ENCODE measurements around the gene AMMECR1.
"Not testable (repeated sequence)": the region's sequence is repeated elsewhere in the genome, so short reads cannot be mapped to it uniquely, and the experiment has no call there.

AMMECR1 gene

DNA sequence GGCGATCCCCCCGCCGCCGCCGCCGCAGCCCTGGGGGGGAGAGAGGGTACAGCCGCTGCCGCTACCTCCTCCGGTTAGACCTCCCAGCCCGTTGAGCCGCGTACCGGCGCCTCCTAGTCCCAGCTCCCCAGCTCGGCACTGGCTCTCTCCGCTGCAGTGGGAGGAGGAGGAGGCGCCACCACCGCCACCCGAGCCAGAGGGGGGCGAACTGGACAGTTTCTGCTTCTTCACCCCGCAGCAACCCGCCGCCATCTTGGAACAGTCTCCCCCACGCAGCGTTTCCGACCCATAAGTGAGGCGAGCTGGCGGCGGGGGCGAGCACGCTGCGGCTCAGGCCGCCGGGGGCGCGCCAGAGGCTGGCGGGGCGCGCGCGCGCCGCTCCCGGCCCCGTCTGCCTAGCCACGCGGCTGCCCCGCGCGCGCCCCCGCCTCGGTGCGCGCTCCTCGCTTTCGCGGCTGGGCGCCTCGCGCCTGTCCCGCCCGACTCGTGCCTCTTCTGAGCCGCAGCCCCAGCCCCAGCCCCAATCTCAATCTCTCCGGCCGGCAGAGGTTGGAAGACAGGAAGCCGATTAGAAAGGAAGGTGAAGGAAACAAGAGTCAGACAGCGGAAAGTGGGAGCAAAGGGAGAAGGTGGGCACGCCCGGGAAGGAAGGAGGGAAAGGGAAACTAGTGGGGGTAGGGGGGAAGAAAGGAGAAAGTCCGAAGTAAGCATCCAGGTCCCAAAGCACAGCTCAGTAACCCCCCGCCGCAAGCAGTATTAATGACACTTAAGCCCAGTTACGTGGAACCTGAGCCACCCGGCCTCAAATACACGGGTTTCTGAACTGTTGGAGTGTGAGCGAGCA, at the start of gene AMMECR1:
Gene AMMECR1, minus strand, starts transcription at position 266 of the 844 bp plus-strand sequence. Its CDS starts 14 bp downstream, at position 252.
- Histone ChIP-seq H3K4me1 (ENCODE audit: insufficient read depth, low read length) (peaks cover 24% of the 10 kb centered on the region; the same call in 1 of the 2 replicates), H3K36me3 (ENCODE audit: insufficient read depth, low read depth, low read length) (no peaks in the 10 kb centered on the region), H3K27ac (ENCODE audit: low read length) (peak within 1 kb of the TSS; percentile 71), H3K4me3 (ENCODE audit: low read length) (peak within 1 kb of the TSS; percentile 84), H3K27me3 (ENCODE audit: insufficient read depth, low read length) (no peaks in the 10 kb centered on the region), H3K9me3 (ENCODE audit: insufficient read depth, low read depth, low read length) (no peaks in the 10 kb centered on the region), H3K9ac (ENCODE audit: low read depth, low read length) (peak within 1 kb of the TSS; percentile 91)

- Histone ChIP-seq H3K36me3 (ENCODE audit: insufficient read depth, low read depth, low read length) (no peaks in the 10 kb centered on the region), H3K9me3 (ENCODE audit: insufficient read depth, low read depth, low read length) (no peaks in the 10 kb centered on the region), H3K4me1 (ENCODE audit: insufficient read depth, low read length) (no peaks in the 10 kb centered on the region), H3K27ac (ENCODE audit: low read length) (no peak overlapping the region), H3K27me3 (ENCODE audit: insufficient read depth, low read length) (no peaks in the 10 kb centered on the region), H3K4me3 (ENCODE audit: low read length) (no peak overlapping the region), H3K9ac (ENCODE audit: low read depth, low read length) (no peak overlapping the region)
Observed at GRCh38 chrX:110363244-110363643, 45.4 kb upstream of the AMMECR1 start.

DNA sequence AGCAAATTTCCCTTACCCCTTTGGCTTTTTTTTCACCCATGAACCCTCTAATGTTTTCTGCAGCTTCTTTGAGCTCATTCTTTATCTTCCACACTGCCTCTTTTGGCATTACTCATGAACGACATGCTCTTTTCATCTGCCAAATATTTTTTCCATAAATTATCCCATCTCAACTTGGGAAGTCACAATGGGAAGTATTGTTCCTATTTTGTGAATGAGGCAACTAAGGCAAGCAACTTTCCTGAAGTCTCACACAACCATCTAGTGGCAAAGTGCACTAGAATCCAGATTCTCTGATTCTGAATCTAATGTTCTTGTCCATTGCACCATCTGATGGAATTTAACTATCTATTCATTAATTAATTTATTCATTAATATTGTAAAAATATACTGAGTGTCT, 41.4 kb upstream of the AMMECR1 start:
- H3K27me3 ChIP-seq (ENCODE audit: insufficient read depth, low read length), result no peaks in the 10 kb centered on the region
- H3K9me3 ChIP-seq (ENCODE audit: insufficient read depth, low read depth, low read length), result no peaks in the 10 kb centered on the region
- H3K27ac ChIP-seq (ENCODE audit: low read length), result no peak overlapping the region
- H3K4me1 ChIP-seq (ENCODE audit: insufficient read depth, low read length), result no peaks in the 10 kb centered on the region
- H3K9ac ChIP-seq (ENCODE audit: low read depth, low read length), result no peak overlapping the region
- no peaks in the 10 kb centered on the region for H3K36me3 ChIP-seq (ENCODE audit: insufficient read depth, low read depth, low read length)
- no peak overlapping the region for H3K4me3 ChIP-seq (ENCODE audit: low read length)

GRCh38 chrX:110358548-110358947, 40.7 kb upstream of the AMMECR1 start, which contains the start of gene RTL9:
Gene RTL9, plus strand, starts transcription at chrX:110358848. Its CDS starts 91,770 bp downstream, at chrX:110450618.
- Histone ChIP-seq H3K27me3 (ENCODE audit: insufficient read depth, low read length) (no peaks in the 10 kb centered on the region), H3K4me1 (ENCODE audit: insufficient read depth, low read length) (no peaks in the 10 kb centered on the region), H3K9ac (ENCODE audit: low read depth, low read length) (no peak within 1 kb of the TSS), H3K9me3 (ENCODE audit: insufficient read depth, low read depth, low read length) (no peaks in the 10 kb centered on the region), H3K36me3 (ENCODE audit: insufficient read depth, low read depth, low read length) (no peaks in the 10 kb centered on the region), H3K27ac (ENCODE audit: low read length) (no peak within 1 kb of the TSS), H3K4me3 (ENCODE audit: low read length) (no peak within 1 kb of the TSS)

DNA sequence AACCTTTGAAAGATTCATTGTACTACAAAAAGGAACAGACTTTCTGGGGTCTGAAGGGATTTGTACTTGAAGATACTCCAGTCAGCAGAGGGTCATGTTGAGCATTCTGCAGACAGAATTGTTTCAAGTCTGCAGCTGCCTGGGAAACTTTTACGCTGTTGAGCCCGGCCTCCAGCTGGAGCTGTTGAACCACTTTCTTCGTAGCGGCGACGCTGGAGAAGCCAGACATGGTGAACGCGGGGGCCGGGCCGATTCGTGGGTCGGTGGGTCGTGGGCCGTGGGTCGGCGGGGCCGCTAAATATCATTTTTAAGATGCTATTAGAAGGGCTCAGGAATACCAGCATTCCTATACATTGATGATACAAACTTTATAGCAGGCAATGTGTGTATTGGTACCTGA, 28.8 kb upstream of the AMMECR1 start:
- Histone ChIP-seq H3K9ac (ENCODE audit: low read depth, low read length) (no peak overlapping the region), H3K27ac (ENCODE audit: low read length) (no peak overlapping the region), H3K9me3 (ENCODE audit: insufficient read depth, low read depth, low read length) (no peaks in the 10 kb centered on the region), H3K27me3 (ENCODE audit: insufficient read depth, low read length) (no peaks in the 10 kb centered on the region), H3K4me3 (ENCODE audit: low read length) (no peak overlapping the region), H3K4me1 (ENCODE audit: insufficient read depth, low read length) (no peaks in the 10 kb centered on the region), H3K36me3 (ENCODE audit: insufficient read depth, low read depth, low read length) (no peaks in the 10 kb centered on the region)

- Histone ChIP-seq H3K4me1 (ENCODE audit: insufficient read depth, low read length) (no peaks in the 10 kb centered on the region), H3K27ac (ENCODE audit: low read length) (no peak overlapping the region), H3K27me3 (ENCODE audit: insufficient read depth, low read length) (no peaks in the 10 kb centered on the region), H3K9me3 (ENCODE audit: insufficient read depth, low read depth, low read length) (no peaks in the 10 kb centered on the region), H3K36me3 (ENCODE audit: insufficient read depth, low read depth, low read length) (no peaks in the 10 kb centered on the region), H3K4me3 (ENCODE audit: low read length) (no peak overlapping the region), H3K9ac (ENCODE audit: low read depth, low read length) (no peak overlapping the region)
Observed at GRCh38 chrX:110341189-110342035, 23.5 kb upstream of the AMMECR1 start.

- Histone ChIP-seq H3K27ac (ENCODE audit: low read length) (no peak overlapping the region), H3K36me3 (ENCODE audit: insufficient read depth, low read depth, low read length) (no peaks in the 10 kb centered on the region), H3K27me3 (ENCODE audit: insufficient read depth, low read length) (no peaks in the 10 kb centered on the region), H3K9ac (ENCODE audit: low read depth, low read length) (no peak overlapping the region), H3K4me1 (ENCODE audit: insufficient read depth, low read length) (no peaks in the 10 kb centered on the region), H3K9me3 (ENCODE audit: insufficient read depth, low read depth, low read length) (no peaks in the 10 kb centered on the region), H3K4me3 (ENCODE audit: low read length) (no peak overlapping the region)
Observed at GRCh38 chrX:110338935-110339334, 21.1 kb upstream of the AMMECR1 start.

- not testable (repeated sequence) for H3K36me3 ChIP-seq (ENCODE audit: insufficient read depth, low read depth, low read length); H3K4me3 ChIP-seq (ENCODE audit: low read length); H3K27ac ChIP-seq (ENCODE audit: low read length); H3K9ac ChIP-seq (ENCODE audit: low read depth, low read length); H3K9me3 ChIP-seq (ENCODE audit: insufficient read depth, low read depth, low read length); H3K27me3 ChIP-seq (ENCODE audit: insufficient read depth, low read length); H3K4me1 ChIP-seq (ENCODE audit: insufficient read depth, low read length)
Observed at GRCh38 chrX:110333458-110333857, 15.6 kb upstream of the AMMECR1 start.

DNA sequence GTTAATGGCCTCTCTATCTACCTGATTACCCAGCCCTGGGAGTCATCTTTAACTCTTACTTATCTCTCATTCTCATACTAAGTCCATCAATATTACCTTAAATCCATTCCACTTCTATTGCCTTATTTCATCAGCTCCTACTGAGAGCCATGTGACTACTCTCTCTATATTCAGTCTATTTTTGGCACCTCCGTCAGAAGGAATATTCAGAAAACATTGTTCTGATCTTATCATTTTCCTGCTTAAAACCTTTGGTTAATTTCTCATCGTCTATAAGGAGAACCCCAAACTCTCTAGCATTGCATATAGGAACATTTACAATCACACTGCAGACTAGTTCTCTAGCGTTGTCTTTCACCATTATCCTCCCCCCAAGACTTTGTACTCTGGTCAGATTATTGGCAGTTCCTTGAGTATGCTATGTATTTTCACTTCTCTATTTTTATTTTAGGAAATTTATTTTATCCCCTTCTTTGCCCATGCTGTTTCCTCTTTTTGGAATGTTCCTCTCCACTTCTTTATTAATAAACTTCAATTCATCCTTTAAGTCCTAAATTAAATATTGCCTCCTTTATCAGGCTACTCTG, 13.7 kb upstream of the AMMECR1 start:
- Histone ChIP-seq H3K27me3 (ENCODE audit: insufficient read depth, low read length) (no peaks in the 10 kb centered on the region), H3K27ac (ENCODE audit: low read length) (no peak overlapping the region), H3K4me3 (ENCODE audit: low read length) (no peak overlapping the region), H3K4me1 (ENCODE audit: insufficient read depth, low read length) (no peaks in the 10 kb centered on the region), H3K9me3 (ENCODE audit: insufficient read depth, low read depth, low read length) (no peaks in the 10 kb centered on the region), H3K36me3 (ENCODE audit: insufficient read depth, low read depth, low read length) (no peaks in the 10 kb centered on the region), H3K9ac (ENCODE audit: low read depth, low read length) (no peak overlapping the region)

- not testable (repeated sequence) for H3K4me3 ChIP-seq (ENCODE audit: low read length); H3K27ac ChIP-seq (ENCODE audit: low read length); H3K27me3 ChIP-seq (ENCODE audit: insufficient read depth, low read length); H3K4me1 ChIP-seq (ENCODE audit: insufficient read depth, low read length); H3K9ac ChIP-seq (ENCODE audit: low read depth, low read length); H3K36me3 ChIP-seq (ENCODE audit: insufficient read depth, low read depth, low read length); H3K9me3 ChIP-seq (ENCODE audit: insufficient read depth, low read depth, low read length)
Observed at GRCh38 chrX:110328613-110329012, 10.7 kb upstream of the AMMECR1 start.

DNA sequence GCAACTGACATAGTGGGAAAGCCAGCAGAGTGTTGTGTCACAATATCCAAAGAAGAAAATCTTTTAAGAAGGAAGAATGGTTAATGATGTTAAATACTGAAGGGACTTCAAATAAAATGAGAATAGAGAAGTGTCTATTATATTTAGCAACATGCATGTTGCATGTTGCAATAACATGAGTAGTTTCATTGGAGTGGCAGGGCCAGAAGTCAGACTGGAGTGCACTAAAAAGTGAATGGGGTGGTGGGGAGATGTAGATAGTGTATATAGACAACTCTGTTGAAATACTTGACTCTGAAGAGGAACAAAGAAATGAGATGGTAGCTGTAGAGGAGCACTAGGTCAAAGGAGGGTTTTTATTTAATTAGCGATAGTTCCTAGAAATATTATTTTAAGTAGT, 9.5 kb upstream of the AMMECR1 start:
- H3K36me3 ChIP-seq (ENCODE audit: insufficient read depth, low read depth, low read length), result no peaks in the 10 kb centered on the region
- H3K27me3 ChIP-seq (ENCODE audit: insufficient read depth, low read length), result no peaks in the 10 kb centered on the region
- no peak overlapping the region for H3K27ac ChIP-seq (ENCODE audit: low read length)
- no peak overlapping the region for H3K4me3 ChIP-seq (ENCODE audit: low read length)
- H3K9ac ChIP-seq (ENCODE audit: low read depth, low read length), result no peak overlapping the region
- peaks cover 4% of the 10 kb centered on the region; the same call in 1 of the 2 replicates for H3K4me1 ChIP-seq (ENCODE audit: insufficient read depth, low read length)
- H3K9me3 ChIP-seq (ENCODE audit: insufficient read depth, low read depth, low read length), result no peaks in the 10 kb centered on the region
